Measurements from ENCODE around the gene SLF2.

SLF2 gene

DNA sequence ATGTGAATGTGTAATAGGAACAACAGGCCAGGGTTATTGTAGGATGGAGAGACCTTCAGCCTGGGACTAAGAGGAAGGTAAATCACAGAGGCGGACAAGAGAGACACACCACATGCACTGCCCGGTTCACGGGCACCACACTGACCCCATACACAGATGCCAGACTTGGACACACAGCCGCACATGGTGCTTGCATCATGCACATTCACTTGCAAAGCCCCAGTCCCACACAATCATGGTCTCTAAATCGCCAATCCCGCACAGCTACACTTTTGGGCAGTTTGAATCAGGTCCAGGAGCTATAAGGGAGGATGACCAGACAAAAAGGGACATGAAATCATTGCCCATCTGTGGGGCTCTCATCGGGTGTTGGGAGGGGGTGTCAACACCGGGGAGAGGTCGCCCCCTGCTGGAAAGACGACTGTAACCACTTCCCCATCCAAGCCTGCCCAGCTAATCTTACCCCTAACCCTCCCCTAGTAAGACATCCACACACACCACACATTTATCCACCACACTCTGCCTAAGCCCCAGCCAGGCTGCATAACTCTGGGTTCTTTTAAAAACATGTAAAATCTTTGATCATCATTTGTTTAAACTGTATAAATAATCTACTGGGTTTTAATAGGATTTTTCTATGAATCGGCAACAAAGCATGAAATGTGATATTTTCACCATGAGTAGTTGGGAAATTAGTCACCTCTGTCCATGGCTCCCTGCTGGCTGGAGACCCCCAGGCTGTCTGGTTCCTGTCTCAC, 40.5 kb upstream of the SLF2 start:
- no peaks in the 10 kb centered on the region for H3K27me3 ChIP-seq (replicated peaks; ENCODE audit: control insufficient read depth, insufficient read depth, low read length)
- DNase-seq (ENCODE audit: extremely low read depth, insufficient read length), result peak; percentile 28
- no peak overlapping the region for H3K4me3 ChIP-seq (replicated peaks; ENCODE audit: low read depth, low read length)
- TF ChIP-seq, protein P1, sequence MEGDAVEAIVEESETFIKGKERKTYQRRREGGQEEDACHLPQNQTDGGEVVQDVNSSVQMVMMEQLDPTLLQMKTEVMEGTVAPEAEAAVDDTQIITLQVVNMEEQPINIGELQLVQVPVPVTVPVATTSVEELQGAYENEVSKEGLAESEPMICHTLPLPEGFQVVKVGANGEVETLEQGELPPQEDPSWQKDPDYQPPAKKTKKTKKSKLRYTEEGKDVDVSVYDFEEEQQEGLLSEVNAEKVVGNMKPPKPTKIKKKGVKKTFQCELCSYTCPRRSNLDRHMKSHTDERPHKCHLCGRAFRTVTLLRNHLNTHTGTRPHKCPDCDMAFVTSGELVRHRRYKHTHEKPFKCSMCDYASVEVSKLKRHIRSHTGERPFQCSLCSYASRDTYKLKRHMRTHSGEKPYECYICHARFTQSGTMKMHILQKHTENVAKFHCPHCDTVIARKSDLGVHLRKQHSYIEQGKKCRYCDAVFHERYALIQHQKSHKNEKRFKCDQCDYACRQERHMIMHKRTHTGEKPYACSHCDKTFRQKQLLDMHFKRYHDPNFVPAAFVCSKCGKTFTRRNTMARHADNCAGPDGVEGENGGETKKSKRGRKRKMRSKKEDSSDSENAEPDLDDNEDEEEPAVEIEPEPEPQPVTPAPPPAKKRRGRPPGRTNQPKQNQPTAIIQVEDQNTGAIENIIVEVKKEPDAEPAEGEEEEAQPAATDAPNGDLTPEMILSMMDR (IDR thresholded peaks at IDR 0.05; ENCODE audit: insufficient read depth, low read length, poor library complexity, severe bottlenecking), result peak; percentile 77
- H3K36me3 ChIP-seq (ENCODE audit: control insufficient read depth, insufficient read depth, low read length), result no peaks in the 10 kb centered on the region

DNA sequence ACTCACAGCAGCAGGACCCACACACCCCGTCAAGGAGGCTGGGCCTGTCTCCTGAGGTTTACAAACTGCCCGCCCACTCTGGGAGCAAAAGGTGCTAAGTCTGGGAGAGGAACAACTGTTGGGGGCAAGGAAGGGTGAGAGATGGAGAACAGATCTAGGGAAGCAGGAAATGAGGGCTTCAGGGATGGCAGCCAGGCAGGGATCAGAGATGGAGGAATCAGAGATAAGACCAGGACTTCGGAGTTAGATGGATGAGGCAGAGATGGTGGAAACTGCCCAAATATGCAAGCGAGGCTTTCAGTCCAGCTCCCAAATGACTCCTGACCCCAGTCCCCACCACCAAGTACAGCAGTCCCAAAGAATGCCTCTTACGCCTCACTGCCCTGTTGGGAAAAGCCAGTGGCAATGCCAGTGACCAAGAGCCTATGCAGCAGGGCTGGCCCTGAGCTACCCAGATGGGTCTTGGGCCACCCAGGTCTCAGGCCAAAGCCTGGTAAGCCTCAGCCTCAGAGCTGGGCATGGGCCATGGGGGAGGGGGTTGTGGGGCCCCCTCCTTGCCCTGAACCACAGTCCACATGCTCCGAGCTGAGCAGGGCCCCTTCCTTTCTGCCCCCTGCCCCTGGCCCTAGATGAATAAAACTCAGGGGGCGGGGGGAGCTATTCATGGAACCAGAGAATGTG, 39.5 kb upstream of the SLF2 start:
- no peaks in the 10 kb centered on the region; the same call in none of the 2 replicates for H3K27me3 ChIP-seq (replicated peaks; ENCODE audit: control insufficient read depth, insufficient read depth, low read length)
- DNase-seq (ENCODE audit: extremely low read depth, insufficient read length), result no peak
- no peak overlapping the region for H3K4me3 ChIP-seq (replicated peaks; ENCODE audit: low read depth, low read length)
- no peaks in the 10 kb centered on the region for H3K36me3 ChIP-seq (ENCODE audit: control insufficient read depth, insufficient read depth, low read length)
- TF ChIP-seq, protein P1 (IDR thresholded peaks at IDR 0.05; ENCODE audit: insufficient read depth, low read length, poor library complexity, severe bottlenecking), result no peak

DNA sequence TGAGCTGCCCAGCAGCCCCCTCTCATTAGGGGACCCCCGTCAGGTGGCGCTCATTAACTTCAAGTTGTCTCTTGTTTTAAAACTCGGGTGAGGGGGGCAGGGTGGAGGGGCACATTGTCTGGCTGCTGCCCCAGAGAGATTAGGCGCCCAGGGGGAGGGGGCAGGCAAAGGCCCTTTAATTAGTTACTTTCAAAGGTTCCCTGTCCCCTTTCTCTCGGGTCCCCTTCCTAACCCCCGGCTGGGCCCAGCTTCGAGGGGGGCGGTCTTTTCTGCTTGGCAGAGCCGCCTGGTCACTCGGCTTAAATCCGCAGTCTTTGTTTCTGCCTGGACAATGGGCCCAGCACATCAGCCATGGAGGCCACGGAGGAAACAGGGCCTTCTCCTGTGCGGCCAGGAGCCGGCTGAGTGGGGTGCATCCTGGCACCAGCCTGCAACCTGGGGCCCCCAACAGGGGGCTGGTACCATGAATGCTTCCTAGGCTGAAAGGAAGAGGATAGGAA, 38.9 kb upstream of the SLF2 start:
- H3K36me3 ChIP-seq (ENCODE audit: control insufficient read depth, insufficient read depth, low read length), result no peaks in the 10 kb centered on the region
- DNase-seq (ENCODE audit: extremely low read depth, insufficient read length), result no peak
- TF ChIP-seq, protein P1 (IDR thresholded peaks at IDR 0.05; ENCODE audit: insufficient read depth, low read length, poor library complexity, severe bottlenecking), result no peak
- no peaks in the 10 kb centered on the region; the same call in none of the 2 replicates for H3K27me3 ChIP-seq (replicated peaks; ENCODE audit: control insufficient read depth, insufficient read depth, low read length)
- H3K4me3 ChIP-seq (replicated peaks; ENCODE audit: low read depth, low read length), result no peak overlapping the region

DNA sequence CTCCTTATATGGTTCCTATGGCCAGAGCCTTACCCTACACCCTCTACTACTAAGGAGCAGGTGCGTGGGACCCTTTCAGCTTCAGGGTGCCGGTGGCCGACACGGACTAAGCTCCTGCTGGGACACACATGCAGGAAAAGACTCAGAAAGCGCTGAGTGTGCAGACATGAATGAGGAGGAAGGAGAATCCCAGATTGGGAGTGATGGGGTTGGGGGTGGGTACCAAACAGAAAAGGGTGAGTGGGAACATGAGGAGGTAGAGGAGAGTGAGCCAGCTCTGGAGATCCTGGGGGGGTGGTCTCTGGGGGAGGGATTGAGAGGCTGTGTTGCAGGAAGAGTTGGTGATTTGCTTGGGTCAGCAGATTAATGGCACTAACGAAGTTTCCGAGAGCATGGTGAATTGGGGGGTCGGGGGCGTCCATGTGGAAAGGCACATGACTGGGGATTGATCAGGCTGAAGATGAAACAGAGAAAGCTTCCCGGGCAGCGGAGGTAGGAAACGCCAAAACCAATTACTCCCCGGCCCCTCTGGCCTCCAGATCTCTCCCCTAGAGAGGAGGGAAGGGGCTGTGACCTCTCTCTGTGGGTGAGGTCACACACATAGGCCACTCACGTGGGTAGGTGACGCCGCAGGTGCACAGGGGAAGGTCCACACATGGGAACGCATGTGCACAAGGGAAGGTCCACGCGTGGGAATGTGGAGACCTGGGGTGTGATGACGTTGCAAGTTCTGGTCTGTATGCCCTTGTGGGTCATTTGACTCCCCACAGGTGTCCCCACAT, 37.9 kb upstream of the SLF2 start:
- Histone ChIP-seq H3K27me3 (replicated peaks; ENCODE audit: control insufficient read depth, insufficient read depth, low read length) (no peaks in the 10 kb centered on the region; the same call in none of the 2 replicates), H3K4me3 (replicated peaks; ENCODE audit: low read depth, low read length) (no peak overlapping the region), H3K36me3 (ENCODE audit: control insufficient read depth, insufficient read depth, low read length) (no peaks in the 10 kb centered on the region)
- no peak for DNase-seq (ENCODE audit: extremely low read depth, insufficient read length)
- TF ChIP-seq, protein P1 (IDR thresholded peaks at IDR 0.05; ENCODE audit: insufficient read depth, low read length, poor library complexity, severe bottlenecking), result no peak

DNA sequence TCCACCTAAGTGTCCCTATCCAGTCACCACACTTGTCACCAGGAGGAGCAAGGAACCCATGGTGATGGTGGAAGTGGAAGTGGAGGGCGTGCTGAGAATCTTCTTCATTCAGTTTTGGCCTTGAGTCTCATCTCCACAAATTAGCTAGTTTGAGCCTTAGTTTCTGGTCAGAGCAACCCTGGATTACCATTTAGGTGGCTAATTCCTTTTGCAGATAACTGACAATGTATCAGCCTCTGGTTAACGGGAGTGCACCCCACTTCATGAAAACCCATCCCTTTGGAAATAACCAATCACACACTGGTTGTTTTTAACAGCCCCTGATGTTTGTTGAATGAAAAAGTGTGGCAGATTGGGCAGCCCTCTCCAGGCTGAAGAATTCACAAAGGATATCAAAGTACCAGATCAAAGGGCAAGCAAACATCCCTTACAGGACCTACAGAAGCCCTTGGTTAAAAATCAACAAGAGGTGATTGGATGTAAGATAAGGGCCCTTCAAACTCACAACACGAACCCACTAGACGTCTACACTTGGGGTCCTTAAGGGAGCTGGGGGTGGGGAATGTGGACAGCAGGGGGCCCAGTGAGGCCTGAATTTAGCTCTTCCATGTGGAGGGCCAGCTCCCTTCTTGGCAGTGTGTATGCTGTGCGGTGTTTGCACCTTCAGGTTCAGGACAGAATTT, 37.1 kb upstream of the SLF2 start:
- H3K27me3 ChIP-seq (replicated peaks; ENCODE audit: control insufficient read depth, insufficient read depth, low read length), result no peaks in the 10 kb centered on the region; the same call in none of the 2 replicates
- no peak overlapping the region for H3K4me3 ChIP-seq (replicated peaks; ENCODE audit: low read depth, low read length)
- TF ChIP-seq, protein P1 (IDR thresholded peaks at IDR 0.05; ENCODE audit: insufficient read depth, low read length, poor library complexity, severe bottlenecking), result no peak
- no peak for DNase-seq (ENCODE audit: extremely low read depth, insufficient read length)
- no peaks in the 10 kb centered on the region for H3K36me3 ChIP-seq (ENCODE audit: control insufficient read depth, insufficient read depth, low read length)

All from GM06990 (cell line).